Measurements from ENCODE around the gene AQP10. TPM values are rescaled to one million over a fixed set of nuclear protein-coding genes. Genes with fewer than 3 reads are reported as not detected.

AQP10 gene
- total and polyA plus RNA-seq, 10 of the 15 experiments (the other 5 are each of a cell fraction or from before 2014, with no cell fraction given): not detected

- no peaks in the 10 kb centered on the region for H3K27me3 ChIP-seq (replicated peaks in 1 of 2; ENCODE audit: control insufficient read depth in 2 of 2, insufficient read depth in 2 of 2, low read length in 1 of 2)
- CTCF ChIA-PET: interaction anchor here (0.8 to 6.7 kb wide), 11 partner anchors 7 to 219 kb away, joined by 3 to 104 read pairs (median 4); no protein-coding TSS in a partner anchor
- peaks cover 23% of the 10 kb centered on the region for H3K4me1 ChIP-seq (ENCODE audit: control insufficient read depth, insufficient read depth, low read length)
- in situ Hi-C loops (cut with MboI) (no loop called here), intact Hi-C loops (cut with micrococcal nuclease; ENCODE audit: unreplicated experiment) (loop anchor here (5.0 kb wide), 1 partner anchor 115 kb away; no protein-coding TSS in a partner anchor)
- no peaks in the 10 kb centered on the region for H3K9me3 ChIP-seq (replicated peaks; ENCODE audit: control insufficient read depth, insufficient read depth, low read length)
- peaks cover 0 to 7% of the 10 kb centered on the region in 2 experiments; a peak in 2 of 4 replicates for H3K36me3 ChIP-seq (ENCODE audit: control insufficient read depth in 2 of 2, insufficient read depth in 2 of 2, low read length in 1 of 2)
- no TSS peak for BruUV-seq (replicated peaks)
- no peak for FAIRE-seq
- peak overlapping the region; percentile 98 for H3K4me2 ChIP-seq (ENCODE audit: control insufficient read depth, insufficient read depth)
- peak; percentile 3 for ATAC-seq
- DNase-seq (ENCODE audit: low read depth, low spot score): no peak
- H2AFZ ChIP-seq (ENCODE audit: control insufficient read depth, low read depth, low read length): no peak overlapping the region
- peaks cover 4% of the 10 kb centered on the region for H3K79me2 ChIP-seq (ENCODE audit: control insufficient read depth, insufficient read depth, low read length)
- no peak overlapping the region for H3K27ac ChIP-seq (ENCODE audit: control insufficient read depth, insufficient read depth)
- SMC1A ChIA-PET (ENCODE audit: uncharacterized antibody, unreplicated experiment): interaction anchor here (0.6 to 4.2 kb wide), 4 partner anchors 8 to 219 kb away, joined by 3 to 39 read pairs (median 4); no protein-coding TSS in a partner anchor
- POLR2A ChIA-PET: interaction anchor here (0.5 to 1.4 kb wide), 6 partner anchors 23 to 401 kb away, joined by 3 to 6 read pairs (median 4); no protein-coding TSS in a partner anchor
- WGBS (ENCODE audit: insufficient coverage, insufficient replicate concordance, low lambda C conversion rate, missing lambda C conversion rate): 17% methylated on average over 5 of the region's 5 CpGs
- no peaks in the 10 kb centered on the region for H4K20me1 ChIP-seq (ENCODE audit: control insufficient read depth, insufficient read depth)
- H3K4me3 ChIP-seq: peak overlapping the region; percentile 77
- RAD21 ChIA-PET (ENCODE audit: unreplicated experiment): interaction anchor here (0.7 to 3.8 kb wide), 8 partner anchors 7 to 154 kb away, joined by 3 to 43 read pairs (median 5); no protein-coding TSS in a partner anchor
- H3K9ac ChIP-seq (ENCODE audit: control insufficient read depth, insufficient read depth, low read length): peak overlapping the region; percentile 40; the same call in 1 of the 2 replicates
- TF ChIP-seq MEF2A (IDR thresholded peaks at IDR 0.05; ENCODE audit: insufficient read depth, low read depth, low read length) (no peak), NR2C2 (IDR thresholded peaks at IDR 0.05; ENCODE audit: borderline replicate concordance, control insufficient read depth, insufficient read length, low read depth) (no peak), RAD21 (IDR thresholded peaks at IDR 0.05; ENCODE audit: insufficient read depth, low read depth, low read length) (no peak), NR2C1 (IDR thresholded peaks at IDR 0.05) (no peak), E4F1 (IDR thresholded peaks at IDR 0.05; ENCODE audit: borderline replicate concordance, partially characterized antibody) (no peak), RBBP5 (conservative IDR thresholded peaks at IDR 0.05) (no peak), WRNIP1 (IDR thresholded peaks at IDR 0.05; ENCODE audit: borderline replicate concordance, low read depth, low read length) (no peak), ZNF274 (IDR thresholded peaks at IDR 0.05; ENCODE audit: insufficient read depth, insufficient read length) (no peak), MTA3 (IDR thresholded peaks at IDR 0.05; ENCODE audit: borderline replicate concordance, low read length) (no peak), EGR1 (IDR thresholded peaks at IDR 0.05; ENCODE audit: borderline replicate concordance in 1 of 2, low read depth in 2 of 2, low read length in 2 of 2) (no peak), IKZF2 (IDR thresholded peaks at IDR 0.05) (0 out of 4 replicates have a peak, but pooled peaks have one; percentile 7 to 17), CHD1 (IDR thresholded peaks at IDR 0.05; ENCODE audit: low read depth, low read length) (no peak), IRF5 (IDR thresholded peaks at IDR 0.05; ENCODE audit: borderline replicate concordance) (no peak)
- TF ChIP-seq, protein P1, sequence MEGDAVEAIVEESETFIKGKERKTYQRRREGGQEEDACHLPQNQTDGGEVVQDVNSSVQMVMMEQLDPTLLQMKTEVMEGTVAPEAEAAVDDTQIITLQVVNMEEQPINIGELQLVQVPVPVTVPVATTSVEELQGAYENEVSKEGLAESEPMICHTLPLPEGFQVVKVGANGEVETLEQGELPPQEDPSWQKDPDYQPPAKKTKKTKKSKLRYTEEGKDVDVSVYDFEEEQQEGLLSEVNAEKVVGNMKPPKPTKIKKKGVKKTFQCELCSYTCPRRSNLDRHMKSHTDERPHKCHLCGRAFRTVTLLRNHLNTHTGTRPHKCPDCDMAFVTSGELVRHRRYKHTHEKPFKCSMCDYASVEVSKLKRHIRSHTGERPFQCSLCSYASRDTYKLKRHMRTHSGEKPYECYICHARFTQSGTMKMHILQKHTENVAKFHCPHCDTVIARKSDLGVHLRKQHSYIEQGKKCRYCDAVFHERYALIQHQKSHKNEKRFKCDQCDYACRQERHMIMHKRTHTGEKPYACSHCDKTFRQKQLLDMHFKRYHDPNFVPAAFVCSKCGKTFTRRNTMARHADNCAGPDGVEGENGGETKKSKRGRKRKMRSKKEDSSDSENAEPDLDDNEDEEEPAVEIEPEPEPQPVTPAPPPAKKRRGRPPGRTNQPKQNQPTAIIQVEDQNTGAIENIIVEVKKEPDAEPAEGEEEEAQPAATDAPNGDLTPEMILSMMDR (IDR thresholded peaks at IDR 0.05 in 2 of 3, conservative IDR thresholded peaks at IDR 0.05 in 1 of 3; ENCODE audit: control insufficient read depth in 2 of 3, extremely low read depth in 1 of 3, insufficient read depth in 1 of 3, low read depth in 3 of 3, low read length in 3 of 3): no peak
- TF ChIP-seq, protein P2, sequence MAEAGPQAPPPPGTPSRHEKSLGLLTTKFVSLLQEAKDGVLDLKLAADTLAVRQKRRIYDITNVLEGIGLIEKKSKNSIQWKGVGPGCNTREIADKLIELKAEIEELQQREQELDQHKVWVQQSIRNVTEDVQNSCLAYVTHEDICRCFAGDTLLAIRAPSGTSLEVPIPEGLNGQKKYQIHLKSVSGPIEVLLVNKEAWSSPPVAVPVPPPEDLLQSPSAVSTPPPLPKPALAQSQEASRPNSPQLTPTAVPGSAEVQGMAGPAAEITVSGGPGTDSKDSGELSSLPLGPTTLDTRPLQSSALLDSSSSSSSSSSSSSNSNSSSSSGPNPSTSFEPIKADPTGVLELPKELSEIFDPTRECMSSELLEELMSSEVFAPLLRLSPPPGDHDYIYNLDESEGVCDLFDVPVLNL (IDR thresholded peaks at IDR 0.05; ENCODE audit: low read depth, low read length): no peak
Observed at GRCh38 chr1:154327466-154328317, 6.8 kb downstream of the AQP10 start.

Measured in GM12878 (cell line).